Activated CD4-positive, CD25-positive, alpha-beta regulatory T cell (primary cell): Measurements from ENCODE around the gene NDUFB10.
A peak's percentile ranks its signal among the peaks of the same experiment; 100 is the strongest.

Experiments used
- DNase-seq, 4 experiments: peaks; one replicate each; lab custom pipeline; 2025; lab: John Stamatoyannopoulos, UW

NDUFB10 gene

GRCh38 chr16:2002406-2003230 lies 43.3 kb downstream of the NDUFB10 start:
- no peak for DNase-seq

- DNase-seq: no peak
Observed at GRCh38 chr16:2003231-2003826, 44.0 kb downstream of the NDUFB10 start.

- peak; percentile 72 to 83 (median 78) for DNase-seq
Observed at GRCh38 chr16:2003827-2004641, 44.7 kb downstream of the NDUFB10 start.

GRCh38 chr16:2004795-2005517 lies 45.6 kb downstream of the NDUFB10 start:
- DNase-seq: no peak

GRCh38 chr16:2005646-2006045 lies 46.3 kb downstream of the NDUFB10 start:
- no peak for DNase-seq

- DNase-seq: no peak
Observed at GRCh38 chr16:2006317-2006716, 47.0 kb downstream of the NDUFB10 start.

- no peak for DNase-seq
Observed at GRCh38 chr16:2007081-2007836, 47.9 kb downstream of the NDUFB10 start.

GRCh38 chr16:2008009-2008526 lies 48.7 kb downstream of the NDUFB10 start:
- no peak for DNase-seq

GRCh38 chr16:2008631-2009163 lies 49.4 kb downstream of the NDUFB10 start:
- DNase-seq: no peak

GRCh38 chr16:2009164-2009711 lies 49.9 kb downstream of the NDUFB10 start:
- DNase-seq: no peak

GRCh38 chr16:2009791-2010510 lies 50.6 kb downstream of the NDUFB10 start, which contains the start of gene ZNF598:
TSS of gene ZNF598 (minus strand) at chr16:2009821.
- peak; percentile 49 to 73 (median 62) for DNase-seq
